ENCODE measurements around the gene VPS51.
"Not testable (repeated sequence)": the region's sequence is repeated elsewhere in the genome, so short reads cannot be mapped to it uniquely, and the experiment has no call there.

The VPS51 gene

DNA sequence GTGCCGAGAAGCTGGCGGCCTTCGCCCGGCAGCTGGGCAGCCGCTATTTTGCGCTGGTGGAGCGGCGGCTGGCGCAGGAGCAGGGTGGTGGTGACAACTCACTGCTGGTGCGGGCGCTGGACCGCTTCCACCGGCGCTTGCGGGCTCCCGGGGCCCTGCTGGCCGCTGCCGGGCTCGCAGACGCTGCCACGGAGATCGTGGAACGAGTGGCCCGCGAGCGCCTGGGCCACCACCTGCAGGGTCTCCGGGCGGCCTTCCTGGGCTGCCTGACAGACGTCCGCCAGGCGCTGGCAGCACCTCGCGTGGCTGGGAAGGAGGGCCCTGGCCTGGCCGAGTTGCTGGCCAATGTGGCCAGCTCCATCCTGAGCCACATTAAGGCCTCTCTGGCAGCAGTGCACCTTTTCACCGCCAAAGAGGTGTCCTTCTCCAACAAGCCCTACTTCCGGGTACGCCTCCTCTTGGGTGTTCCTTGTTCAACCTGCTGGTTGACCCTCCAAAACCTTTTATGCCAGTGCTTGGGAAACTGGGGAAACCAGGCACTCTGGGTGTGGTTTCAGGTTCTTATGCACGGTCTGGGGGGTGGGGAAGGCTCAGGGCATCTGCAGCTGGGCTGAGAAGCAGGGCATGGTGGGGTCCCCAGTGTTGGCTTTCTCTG lies 12.6 kb downstream of the VPS51 start:
- no peak for DNase-seq

DNA sequence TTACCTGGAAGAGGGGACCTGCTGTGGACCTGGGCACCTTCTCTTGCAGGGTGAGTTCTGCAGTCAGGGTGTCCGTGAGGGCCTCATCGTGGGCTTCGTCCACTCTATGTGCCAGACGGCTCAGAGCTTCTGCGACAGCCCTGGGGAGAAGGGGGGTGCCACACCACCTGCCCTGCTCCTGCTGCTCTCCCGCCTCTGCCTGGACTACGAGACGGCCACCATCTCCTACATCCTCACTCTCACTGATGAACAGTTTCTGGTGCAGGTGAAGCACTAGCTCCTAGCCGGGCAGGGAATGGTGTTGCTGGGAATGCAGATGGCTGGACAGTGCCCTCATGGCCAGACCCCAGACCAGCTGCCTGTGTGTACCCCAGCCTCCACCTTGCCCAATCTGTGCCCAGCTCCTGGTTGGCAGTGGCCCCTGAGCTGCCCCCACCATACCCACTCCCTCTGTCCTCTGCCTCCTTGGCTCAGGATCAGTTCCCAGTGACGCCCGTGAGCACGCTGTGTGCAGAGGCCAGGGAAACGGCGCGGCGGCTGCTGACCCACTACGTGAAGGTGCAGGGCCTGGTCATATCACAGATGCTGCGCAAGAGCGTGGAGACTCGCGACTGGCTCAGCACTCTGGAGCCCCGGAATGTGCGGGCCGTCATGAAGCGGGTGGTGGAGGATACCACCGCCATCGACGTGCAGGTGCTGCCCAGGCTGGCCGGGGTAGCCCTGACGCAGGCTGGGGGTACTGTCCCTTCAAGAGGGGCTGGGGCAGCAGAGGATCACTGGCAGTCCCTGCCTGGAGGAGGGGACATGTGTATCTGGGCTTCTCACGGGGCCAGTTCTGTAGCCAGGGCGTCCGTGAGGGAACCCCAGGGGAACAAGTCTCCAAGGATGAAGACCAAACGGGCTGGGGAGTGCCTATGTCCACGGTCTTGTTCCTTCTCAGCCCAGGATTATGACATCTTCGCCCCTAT lies 13.5 kb downstream of the VPS51 start:
- DNase-seq = no peak

DNA sequence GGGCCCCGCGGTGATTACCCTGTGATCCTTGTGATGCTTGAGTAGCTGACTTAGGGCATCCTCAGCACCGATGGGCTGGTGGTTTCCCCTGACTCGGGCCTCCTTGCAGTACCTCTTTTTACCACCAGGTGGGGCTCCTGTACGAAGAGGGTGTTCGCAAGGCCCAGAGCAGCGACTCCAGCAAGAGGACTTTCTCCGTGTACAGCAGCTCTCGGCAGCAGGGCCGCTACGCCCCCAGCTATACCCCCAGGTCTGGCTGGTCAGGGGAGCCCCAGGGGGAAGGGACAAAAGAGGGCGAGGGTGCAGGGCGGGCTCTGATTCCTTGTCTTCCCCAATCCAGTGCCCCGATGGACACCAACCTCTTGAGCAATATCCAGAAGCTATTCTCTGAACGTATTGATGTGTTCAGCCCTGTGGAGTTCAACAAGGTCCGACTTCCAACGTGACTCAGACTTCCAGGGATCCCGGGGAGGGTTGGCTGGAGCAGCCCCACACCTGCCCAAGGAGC lies 14.4 kb downstream of the VPS51 start:
- DNase-seq = peak; percentile 36

DNA sequence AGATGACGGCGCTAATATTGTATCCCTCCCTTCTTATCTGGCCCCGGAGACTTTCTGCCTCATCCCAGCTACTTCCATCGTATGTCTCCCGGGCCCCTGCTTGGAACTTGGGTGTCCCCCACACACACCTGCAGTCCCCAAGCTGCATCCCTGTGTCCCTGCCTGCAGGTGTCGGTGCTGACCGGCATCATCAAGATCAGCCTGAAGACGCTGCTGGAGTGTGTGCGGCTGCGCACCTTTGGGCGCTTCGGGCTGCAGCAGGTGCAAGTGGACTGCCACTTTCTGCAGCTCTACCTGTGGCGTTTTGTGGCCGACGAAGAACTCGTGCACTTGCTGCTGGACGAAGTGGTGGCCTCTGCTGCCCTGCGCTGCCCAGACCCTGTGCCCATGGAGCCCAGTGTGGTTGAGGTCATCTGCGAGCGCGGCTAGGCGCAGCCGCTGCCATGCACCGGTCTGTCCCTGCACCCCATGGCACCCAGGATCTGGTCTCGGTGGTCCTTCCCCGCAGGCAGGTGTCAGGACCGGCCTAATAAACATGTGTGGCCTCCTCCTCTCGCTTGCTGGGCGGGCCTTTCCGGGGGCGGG lies 15.2 kb downstream of the VPS51 start:
- no peak for DNase-seq

DNA sequence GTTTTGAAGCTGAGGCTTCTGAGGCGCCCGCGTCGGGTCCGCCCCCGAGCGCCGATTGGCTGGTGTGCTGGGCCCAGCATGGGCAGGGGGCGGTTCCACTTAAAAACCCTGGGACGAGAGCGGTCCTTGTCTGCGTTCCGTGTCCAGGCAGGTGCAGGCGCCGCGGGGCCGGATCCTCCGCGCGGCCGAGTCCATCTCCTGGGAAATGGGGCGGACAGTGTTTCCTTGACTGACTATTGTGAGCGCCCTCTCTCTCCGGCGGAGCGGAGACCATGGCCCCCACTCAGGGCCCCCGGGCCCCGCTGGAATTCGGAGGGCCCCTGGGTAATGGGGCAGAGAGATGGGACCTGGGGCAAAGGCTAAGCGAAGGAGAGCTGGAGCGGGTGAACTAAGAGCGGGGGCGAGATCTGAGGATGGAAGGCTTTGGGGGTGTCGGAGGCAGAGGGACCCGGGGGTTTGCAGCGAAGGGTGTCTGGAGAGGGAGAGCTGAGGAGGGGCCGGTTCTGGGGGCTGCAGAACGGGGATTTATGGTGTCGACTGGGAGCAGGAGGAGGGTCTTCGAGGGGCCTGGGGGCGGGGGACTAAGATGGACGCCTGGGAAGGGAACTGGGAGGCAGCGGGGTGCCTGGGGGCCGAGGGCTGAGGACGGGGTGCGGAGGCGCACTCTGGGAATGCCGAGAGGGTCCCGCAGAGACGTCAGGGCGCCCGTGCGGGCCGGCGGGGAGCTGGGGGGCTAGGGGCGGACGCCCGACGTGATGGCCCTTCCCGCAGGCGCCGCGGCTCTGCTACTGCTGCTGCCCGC lies 15.9 kb downstream of the VPS51 start, which contains the start of gene TM7SF2:
TSS of gene TM7SF2 (plus strand) at position 129 of the 802 bp plus-strand sequence. CDS start at position 273, 144 bp downstream.
- peak; percentile 81 for DNase-seq

DNA sequence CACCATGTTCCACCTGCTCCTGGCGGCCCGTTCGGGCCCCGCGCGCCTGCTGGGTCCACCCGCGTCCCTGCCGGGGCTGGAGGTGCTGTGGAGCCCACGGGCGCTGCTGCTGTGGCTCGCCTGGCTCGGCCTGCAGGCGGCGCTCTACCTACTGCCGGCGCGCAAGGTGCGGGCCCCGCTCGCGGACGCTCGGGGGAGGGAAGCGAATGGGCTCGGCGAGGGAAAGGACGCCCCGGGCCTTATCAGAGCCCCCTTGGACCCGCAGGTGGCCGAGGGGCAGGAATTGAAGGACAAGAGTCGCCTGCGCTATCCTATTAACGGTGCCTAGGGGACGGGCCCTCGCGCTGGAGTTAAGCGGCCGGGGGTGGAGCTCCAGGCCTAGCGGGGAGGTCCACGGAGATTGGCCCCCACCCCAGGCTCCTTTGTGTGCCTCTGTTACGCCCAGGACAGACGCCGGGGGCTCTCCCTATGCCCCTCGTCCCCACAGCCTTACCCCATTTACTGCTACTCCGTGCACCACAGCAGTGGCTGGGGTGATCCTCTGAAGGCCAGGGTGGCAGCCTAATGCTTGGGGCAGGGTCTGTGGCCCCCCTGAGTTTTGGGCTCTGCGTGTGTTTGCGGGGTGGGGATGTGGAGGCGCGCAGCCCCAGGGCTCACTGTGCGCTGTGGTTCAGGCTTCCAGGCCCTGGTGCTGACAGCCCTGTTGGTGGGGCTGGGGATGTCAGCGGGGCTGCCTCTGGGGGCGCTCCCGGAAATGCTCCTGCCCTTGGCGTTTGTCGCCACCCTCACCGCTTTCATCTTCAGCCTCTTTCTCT lies 16.7 kb downstream of the VPS51 start:
- peak; percentile 25 for DNase-seq

DNA sequence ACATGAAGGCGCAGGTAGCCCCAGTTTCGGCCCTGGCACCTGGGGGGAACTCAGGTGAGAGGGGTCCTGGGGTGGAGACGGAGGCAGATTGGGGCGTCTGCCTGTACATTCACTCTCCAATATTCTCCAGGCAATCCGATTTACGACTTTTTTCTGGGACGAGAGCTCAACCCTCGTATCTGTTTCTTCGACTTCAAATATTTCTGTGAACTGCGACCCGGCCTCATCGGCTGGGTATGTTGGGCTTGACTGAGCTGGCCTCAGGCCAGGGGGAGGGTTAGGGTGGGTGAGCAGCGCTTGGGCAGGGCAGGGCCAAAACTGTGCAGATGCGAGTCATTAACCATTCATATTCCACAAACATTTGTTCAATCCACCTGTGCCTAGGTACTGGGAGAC lies 17.3 kb downstream of the VPS51 start:
- DNase-seq = no peak

DNA sequence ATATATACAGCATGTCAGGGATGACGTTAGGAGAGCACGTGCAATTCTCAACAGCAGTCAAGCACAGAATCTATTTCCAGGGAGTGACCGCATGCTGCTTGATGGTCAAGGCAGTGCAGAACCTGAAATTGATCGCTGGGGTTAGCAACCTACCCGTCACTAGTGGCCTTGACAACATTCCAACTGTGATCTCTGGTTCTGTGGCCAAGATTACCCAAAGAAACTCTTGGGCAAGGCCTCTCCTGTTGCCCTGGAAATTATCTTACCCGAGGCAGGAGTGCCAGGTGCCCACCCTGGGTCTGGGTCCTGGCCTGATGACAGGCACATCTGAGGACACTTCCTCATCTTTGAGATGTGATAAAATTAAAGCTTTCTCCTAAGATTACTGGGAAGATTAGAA lies 17.8 kb downstream of the VPS51 start:
- DNase-seq = no peak

DNA sequence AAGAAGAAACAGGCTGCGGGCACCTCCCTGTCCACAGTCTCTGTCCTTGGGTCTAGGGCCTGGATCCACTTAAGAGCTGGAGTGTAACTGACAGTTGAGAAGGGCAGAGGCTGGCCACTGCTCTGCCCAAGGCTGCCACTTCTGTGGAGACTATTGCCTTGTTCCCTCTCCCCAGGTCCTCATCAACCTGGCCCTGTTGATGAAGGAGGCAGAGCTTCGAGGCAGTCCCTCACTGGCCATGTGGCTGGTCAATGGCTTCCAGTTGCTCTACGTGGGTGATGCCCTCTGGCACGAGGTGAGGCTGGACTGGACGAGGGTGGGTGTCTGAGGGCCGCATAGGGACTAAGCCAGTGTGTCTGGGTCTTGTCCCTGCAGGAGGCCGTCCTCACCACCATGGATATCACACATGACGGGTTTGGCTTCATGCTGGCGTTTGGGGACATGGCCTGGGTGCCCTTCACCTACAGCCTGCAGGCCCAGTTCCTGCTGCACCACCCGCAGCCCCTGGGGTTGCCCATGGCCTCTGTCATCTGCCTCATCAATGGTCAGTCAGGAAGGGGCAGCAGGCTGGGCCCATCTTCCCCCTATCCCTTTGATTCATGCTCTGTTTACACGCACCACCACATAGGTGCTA lies 18.6 kb downstream of the VPS51 start:
- no peak for DNase-seq

DNA sequence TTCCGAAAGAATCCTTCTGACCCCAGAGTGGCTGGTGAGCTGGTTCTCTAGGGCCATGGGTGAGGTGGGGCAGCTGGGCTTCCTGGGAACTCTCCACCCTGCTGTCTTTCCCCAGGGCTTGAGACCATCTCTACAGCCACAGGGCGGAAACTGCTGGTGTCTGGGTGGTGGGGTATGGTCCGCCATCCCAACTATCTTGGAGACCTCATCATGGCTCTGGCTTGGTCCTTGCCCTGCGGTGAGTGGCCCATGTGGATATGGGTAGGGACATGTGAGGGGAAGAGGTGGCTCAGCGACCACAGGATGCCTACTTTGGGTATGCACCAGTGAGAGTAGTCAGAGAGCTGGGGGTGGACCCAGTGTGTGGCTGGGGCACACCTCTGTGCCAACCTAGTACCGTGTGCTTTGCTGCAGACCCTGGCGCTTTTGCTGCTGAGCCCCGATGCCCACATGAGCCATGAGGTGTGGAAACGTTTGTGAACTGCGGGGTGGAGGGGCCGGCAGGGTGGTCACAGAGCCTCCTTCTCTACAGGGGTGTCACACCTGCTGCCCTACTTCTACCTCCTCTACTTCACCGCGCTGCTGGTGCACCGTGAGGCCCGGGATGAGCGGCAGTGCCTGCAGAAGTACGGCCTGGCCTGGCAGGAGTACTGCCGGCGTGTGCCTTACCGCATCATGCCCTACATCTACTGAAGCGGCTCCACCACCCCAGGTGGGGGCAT lies 19.5 kb downstream of the VPS51 start:
- DNase-seq = no peak

DNA sequence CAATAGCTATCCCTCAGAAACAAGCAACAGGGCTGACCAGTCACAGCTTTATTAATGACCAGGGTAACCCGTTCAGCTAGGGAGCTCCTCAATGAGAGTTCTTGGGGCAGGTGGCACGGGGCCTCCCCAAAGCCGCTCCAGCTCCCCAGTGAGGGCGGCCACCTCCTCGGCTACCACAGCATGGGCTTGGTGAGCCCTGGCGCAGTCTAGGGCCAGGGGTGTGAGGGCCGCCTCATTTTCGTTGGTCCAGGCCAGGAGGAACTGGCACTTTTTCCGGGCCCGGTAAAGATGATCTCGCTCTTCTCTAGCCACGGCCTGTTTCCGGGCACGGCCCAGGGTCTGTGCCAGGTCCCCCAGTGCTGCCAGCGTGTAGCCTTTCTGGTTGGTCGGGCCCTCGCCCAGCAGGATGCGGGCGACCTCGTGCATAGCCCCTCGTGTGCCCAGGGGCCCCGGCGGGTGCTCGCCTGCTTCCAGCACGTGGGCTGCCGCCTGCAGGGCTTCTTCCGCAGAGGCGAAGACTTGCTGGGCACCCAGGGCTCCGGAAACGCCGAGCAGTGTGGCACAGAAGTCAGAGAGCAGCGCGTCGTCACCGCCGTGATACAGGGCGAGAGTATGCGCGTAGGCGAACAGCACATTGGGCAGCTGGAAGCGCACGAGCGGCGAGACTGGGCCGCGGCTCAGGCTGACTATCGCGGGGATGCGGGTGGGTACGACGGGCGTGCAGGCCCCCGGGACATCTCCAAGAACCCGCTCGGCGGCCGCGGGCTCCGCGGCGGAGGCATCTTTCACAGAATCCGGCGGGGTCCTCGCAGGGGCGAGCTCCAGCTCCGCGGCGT lies 20.6 kb downstream of the VPS51 start:
- peak; percentile 5 for DNase-seq

DNA sequence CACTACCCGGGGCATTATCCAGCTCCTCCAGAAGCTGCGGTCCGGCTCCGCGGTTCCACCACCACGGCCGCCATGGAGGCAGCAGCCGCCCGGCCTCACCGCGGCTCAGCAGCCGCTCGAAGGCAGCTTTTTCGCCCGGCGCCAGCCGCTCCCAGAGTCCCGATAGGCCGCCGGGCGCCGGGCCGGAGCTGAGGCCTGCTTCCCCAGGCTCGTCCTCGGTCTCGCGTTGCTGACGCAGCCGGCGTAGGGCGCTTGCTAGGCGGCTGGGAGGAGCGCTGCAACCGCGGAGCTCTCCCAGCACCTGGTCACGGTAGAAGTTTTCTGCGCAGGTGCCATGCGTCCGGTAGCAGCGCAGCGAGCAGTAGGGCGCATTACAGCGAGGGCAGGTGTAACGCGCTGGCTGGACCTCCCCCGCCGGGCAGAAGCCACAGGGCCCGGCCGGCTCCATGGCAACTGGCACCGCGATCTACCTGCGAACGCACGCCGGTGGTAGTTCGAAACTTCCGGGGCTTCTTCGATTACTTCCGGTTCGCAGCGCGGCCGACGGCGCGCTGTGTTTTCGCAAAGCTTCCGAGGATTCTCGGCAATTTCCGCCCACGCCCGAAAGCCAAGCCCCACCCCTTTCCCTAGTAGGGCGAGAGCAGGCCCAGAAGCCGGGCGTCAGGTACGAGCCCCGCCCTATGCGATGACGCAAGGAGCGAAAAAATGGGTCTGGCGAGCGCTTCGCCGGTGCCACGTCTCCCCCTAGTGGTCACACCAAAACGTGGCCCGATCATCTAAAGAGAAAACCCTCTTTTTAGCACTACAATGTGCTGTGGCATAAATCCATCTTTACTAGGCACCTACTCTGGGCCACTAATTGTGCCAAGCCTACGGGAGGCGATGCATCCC lies 21.4 kb downstream of the VPS51 start, which contains the start of gene ZNHIT2:
TSS of gene ZNHIT2 (minus strand) at position 496 of the 891 bp plus-strand sequence. CDS start at position 448, 48 bp downstream.
- DNase-seq = peak; percentile 94

DNA sequence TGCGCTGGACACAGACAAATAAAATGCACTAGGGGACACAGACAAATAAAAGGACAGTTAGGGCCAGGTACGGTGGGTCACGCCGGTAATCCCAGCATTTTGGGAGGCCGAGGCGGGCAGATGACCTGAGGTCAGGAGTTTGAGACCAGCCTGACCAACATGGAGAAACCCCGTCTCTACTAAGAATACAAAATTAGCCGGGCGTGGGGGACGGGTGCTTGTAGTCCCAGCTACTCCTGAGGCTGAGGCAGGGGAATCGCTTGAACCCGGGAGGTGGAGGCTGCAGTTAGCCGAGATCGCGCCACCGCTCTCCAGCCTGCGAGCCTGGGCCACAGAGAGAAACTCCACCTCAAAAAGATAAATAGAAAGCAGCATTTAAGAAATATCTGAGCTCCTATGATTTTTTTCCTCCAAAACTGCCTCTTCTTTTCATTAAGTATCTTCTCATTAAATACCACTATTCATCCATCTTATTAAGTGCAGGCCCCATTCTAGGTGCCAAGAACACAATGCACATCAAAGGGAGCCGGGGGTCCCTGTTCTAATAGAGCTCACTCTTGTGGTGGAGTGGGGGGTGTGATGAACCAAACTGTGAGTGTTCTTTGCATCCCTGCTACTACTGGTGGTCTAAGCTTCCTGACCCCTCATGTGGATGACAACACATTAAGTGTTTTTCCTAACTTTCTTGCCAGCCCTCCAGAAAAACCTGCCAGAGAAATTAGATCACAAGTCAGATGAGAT lies 22.3 kb downstream of the VPS51 start:
- no peak for DNase-seq

DNA sequence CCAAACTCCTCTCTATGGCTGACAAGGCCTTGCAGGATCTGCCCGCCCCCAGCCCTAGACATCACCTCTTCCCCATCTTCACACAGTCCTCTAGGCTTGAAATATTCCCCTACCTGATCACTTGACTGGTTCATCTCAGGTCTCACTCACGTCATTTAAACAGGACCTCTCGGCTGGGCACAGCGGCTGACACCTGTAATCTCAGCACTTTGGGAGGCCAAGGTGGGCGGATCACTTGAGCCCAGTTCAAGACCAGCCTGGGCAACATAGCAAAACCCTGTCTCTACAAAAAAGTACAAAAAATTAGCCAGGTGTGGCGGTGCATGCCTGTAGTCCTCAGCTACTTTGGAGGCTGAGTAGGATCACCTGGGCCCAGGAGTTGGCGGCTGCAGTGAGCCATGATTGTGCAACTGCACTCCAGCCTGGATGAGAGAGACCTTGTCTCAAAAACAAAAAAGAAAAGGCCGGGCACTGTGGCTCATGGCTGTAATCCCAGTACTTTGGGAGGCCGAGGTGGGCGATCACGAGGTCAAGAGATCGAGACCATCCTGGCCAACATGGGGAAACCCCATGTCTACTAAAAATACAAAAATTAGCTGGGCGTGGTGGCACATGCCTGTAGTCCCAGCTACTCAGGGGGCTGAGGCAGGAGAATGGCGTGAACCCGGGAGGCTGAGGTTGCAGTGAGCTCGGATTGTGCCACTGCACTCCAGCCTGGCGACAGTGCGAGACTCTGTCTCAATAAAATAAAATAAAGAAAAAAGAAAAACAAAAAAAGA lies 23.1 kb downstream of the VPS51 start:
- not testable (repeated sequence) for DNase-seq

DNA sequence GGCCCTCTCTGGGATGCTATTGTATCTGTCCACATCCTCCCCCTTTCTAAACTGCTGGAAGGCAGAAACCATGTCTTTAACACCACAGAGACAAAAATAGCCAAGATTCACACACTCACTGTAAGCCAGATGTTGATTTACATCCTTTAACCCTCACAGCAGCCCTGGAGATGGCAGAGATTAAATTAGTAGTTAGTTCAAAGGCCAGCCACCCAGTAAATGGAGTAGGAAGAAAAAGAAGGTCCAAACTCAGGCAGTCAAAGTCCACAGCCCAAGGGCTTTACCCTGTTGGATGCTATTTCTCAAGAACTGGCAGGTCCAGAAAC lies 23.6 kb downstream of the VPS51 start:
- no peak for DNase-seq

DNA sequence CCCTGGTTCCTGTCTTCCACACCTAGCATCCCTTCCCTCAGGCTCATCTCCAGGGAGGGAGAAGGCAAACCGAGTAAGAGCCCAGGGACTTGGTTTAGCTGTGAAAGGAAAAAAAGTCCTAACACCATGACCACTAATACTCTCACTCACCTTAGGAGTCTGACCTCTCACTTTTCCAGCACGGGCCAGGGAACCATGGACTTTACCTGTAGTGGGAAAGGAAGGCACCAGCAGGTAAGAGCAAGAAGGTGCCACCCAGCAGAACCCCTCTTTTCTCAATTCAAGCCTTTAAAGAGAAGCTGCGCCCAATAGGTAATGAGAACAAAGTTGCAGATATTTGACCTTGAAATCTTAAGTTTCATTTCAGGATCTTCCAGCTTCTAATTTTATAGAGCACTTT lies 24.8 kb downstream of the VPS51 start:
- no peak for DNase-seq

DNA sequence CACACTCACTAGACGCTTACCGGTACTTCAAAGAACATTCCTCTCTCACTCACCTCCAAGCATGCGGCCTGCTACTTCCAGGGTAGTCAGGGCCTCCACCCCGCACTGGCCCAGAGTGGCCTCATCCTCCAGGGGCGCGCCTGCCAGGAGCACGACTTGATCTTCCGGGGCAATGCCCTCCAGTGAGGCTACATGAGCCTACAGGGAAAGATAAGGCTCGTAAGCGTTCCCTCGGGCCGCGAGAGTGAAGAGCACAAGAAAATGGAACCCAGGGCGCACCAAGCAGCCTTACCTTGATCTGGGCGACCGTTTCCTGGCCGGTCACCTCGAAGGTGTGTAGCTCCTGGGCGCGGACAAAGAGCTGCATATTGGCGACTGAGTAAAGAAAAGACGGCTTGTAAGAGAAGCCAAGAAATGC lies 25.4 kb downstream of the VPS51 start:
- no peak for DNase-seq

Measured in GF-D8 (cell line).